IPS-NIHi7 (cell line): ENCODE data around the gene PRSS27.
"Not testable (repeated sequence)": the region's sequence is repeated elsewhere in the genome, so short reads cannot be mapped to it uniquely, and the experiment has no call there.

Experiments used
- DNase-seq: peaks from one replicate; pipeline ENCODE4 v3.0.0; 2012; ENCODE audit warnings: mixed read lengths; ENCODE audit errors: extremely low spot score

PRSS27 gene

DNA sequence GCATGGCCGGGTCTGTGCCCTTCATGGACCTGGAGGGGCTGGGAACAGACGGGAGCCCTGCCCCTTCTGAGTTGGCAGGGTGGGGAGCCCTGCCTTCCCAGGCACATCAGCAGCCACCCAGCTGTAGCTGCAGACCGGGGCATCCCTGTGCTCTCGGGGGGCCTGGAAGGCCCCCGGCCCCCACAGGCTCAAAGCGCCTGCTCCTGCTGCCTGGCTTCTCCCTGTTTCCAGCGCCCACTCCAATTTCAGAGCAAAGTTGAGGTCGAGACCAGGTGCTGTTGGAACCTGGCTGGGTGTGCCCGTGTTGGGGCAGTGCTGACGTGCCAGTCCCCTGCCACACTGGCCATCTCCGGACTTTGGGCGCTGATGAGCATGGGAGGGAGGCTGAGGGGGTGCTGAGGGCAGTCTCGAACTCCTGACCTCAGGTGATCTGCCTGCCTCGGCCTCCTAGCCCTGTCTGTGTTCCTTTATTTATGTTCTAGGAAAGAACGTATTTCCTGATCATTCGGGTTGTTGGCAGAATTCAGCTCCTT is 4.9 kb upstream of the PRSS27 start:
- DNase-seq: no peak

DNA sequence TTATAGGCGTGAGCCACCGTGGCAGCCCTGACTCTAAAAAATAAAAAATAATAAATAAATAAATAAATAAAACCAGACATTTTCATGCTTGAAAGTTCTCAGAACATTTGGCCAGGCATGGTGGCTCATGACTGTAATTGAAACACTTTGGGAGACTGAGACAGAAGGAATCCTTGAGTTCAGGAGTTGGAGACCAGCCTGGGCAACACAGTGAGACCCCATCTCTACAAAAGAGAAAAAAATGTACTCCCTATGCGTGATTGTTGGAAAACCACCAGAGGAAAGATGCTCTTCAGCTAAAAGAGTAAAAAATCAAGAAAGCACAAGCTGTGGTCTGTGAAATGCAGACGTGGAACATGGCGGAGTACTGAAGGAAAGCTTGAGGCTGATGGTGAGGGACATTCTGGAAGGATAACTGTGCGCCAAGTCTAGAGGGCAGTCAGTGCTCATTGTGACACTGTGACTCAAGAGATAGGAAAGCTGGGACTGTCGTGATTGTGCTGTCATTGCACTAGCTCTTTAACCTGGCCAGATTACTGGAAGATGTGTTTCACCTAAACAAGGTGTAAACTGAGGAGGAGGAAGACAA is 4.2 kb upstream of the PRSS27 start:
- no peak for DNase-seq

GRCh38 chr16:2721634-2722173 is 1.7 kb upstream of the PRSS27 start:
- DNase-seq: not testable (repeated sequence)

DNA sequence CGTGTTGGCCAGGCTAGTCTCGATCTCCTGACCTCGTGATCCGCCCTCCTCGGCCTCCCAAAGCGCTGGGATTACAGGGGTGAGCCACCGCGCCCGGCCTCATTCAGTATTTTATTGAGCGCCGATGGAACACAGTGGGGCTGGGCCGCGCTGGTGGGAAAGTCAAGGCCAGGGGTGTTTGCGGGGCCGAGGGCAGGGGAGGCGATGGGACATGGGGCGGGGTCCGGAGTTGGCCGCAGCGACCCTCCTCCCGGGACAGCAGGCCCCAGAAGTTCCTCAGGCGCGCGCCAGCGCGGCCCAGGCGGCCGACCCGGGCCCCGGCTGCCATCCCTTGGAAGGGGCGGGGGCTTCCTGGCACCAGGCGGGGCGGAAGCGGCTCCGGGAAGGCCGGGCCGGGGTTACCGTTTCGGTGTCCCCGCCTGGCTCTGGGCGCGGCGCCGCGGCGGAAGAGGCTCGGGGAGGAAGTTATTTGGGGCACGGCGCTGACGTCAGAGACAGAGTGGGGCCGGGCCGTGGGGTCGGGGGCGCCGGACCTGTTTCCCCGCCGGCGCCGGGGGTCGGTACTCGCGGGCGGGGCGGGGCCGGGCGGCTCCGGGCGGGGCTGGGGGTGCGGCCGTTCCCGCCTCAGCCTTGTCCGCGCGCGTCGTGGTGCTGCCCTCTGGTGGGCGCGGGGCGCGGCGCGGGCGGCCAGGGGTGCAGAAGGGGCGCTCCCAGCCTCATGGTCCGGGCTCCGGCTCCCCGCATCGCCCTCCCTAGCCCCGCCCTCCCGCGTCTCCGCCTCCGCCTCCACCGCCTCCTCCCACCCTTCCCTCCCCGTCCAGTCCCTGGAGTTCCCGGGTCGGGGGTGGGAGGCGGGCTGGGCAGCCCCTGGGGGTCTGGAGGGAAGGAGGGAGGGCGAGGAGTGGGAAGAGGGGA is 952 bp upstream of the PRSS27 start:
- peak; percentile 97 for DNase-seq

DNA sequence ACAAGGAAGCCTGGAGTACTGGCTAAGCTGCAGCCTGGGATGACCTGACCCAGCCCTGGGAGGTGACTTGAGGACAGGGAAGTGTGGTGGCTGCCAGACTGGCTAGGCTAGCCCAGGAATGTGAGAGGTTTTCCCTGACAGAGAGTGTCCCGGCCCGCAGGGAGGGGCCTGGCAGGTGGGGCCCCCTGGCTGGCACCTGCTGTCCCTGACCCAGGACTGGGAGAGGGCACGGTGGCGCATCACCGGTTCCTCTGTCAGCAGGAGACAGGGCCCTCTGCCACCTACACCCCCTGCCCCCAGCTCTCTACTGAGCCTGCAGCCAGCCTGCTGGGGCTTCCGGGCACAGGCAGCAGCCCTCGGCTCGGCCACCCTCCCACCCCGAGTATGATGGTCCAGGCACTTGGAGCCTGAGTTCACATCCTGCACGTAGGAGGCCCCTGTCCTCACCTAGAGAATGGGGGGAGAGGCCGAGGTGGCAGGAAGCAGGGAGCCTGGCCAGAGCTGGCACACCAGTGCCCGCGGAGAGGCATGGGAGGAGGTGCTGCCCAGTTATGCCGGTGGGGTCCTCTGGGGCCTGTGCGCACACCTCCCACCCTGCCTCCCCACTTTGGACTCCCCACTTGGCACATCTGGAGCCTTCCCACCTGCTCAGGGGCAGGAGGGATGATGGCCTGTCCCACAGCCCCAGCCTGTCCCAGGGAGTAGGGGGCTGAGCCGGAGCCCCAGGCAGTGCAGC is 528 bp downstream of the PRSS27 start:
- DNase-seq: no peak

GRCh38 chr16:2717383-2718263 is 2.4 kb downstream of the PRSS27 start:
- DNase-seq: no peak

- DNase-seq: no peak
Observed at GRCh38 chr16:2716948-2717347, 3.1 kb downstream of the PRSS27 start.

- DNase-seq: no peak
Observed at GRCh38 chr16:2715966-2716885, 3.8 kb downstream of the PRSS27 start.

DNA sequence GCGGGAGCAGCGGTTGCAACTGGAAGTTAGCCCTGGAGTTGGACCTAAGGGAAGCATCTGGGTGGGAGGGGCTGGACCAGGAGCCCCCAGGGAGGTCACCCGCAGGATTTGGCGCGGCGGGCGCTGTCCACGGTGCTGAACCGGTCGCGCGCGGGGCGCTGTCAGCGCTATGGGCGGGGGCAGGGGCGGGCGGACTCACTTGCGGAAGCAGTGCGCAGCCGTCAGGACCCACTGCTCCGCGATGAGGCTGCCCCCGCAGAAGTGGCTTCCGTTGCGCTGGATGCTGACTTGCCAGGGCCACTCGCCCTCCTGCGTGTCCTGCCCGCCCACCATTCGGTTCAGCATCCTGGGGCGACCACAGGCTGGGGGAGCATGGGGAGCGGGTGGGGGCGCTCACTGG is 4.5 kb downstream of the PRSS27 start:
- DNase-seq: peak; percentile 80

- no peak for DNase-seq
Observed at GRCh38 chr16:2715064-2715463, 5.0 kb downstream of the PRSS27 start.

DNA sequence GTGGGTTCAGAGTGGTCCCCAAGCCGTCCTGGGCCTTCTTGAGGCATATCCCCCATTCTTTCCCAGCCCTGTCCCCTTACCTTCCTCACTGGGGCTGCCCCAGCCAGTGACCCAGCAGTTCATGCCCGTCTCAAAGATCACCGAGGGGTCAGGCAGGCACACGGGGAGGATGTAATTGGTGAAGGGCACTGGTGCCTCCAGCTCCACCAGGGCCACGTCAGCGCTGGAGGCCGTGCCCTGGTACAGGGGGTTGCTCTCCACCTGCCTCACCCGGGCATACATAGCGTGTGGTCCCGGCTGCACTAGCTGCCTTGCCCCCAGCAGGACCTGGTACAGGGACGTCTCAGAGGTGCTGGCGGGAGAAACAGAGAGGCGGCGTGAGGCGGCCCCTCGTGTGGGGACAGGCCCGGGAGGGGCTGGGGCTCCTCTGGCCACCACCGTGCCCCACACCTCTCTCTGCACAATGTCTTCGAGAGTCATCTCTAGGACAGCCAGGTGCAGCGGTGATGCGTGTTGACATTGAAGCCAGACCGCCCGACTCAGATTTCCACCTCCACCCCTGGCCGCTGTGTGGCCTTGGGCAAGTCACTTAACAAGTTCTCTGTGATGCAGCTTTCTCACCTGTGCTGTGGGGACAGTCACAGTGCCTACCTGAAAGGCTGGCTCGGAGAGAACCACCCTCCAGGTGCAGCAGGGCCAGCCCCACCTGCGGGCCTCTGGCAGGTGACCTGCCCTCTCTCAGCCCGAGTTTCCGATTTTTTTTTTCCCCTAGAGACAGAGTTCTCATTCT is 5.8 kb downstream of the PRSS27 start:
- no peak for DNase-seq

DNA sequence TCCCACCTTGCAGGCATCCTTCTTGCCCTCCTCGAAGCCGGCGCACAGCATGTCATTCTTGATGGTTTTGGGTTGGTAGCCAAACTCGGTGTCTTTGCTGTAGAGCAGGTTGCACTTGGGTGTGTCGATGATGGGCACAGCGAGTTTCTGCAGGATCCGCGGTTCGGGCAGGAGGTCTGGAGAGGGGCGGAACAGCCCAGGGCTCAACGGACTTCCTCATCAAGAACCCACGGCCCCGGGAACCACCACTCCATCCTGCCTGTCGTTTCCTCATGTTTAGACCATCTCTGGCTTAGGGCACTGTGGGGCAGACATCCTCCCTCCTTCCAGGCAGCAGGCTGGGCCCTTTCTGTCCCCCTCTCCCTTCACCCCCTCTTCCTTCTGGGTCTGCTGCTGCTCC is 6.5 kb downstream of the PRSS27 start:
- no peak for DNase-seq

- no peak for DNase-seq
Observed at GRCh38 chr16:2712546-2712945, 7.5 kb downstream of the PRSS27 start.

DNA sequence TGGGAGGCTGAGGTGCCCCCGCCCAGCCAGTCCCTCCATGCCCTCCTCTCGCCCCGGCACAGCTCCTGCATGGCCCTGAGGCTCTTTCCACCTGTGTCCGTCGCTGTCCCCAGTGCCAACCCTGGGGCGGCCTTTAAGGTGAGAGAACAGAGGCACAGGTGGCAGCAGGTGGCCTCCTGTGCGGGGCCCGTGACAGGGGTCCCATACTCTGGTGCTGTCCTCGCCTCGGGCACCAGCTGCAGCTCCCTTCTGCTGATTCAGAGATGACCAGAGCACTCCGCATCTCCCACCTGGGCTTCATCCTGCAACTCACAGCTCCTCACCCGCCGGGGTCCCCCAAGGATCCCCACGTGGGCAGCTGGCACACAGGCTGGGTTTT is 8.0 kb downstream of the PRSS27 start:
- DNase-seq: no peak

- no peak for DNase-seq
Observed at GRCh38 chr16:2711370-2712062, 8.5 kb downstream of the PRSS27 start.

GRCh38 chr16:2710711-2711231 is 9.3 kb downstream of the PRSS27 start:
- DNase-seq: no peak

- DNase-seq: no peak
Observed at GRCh38 chr16:2710021-2710710, 9.9 kb downstream of the PRSS27 start.

DNA sequence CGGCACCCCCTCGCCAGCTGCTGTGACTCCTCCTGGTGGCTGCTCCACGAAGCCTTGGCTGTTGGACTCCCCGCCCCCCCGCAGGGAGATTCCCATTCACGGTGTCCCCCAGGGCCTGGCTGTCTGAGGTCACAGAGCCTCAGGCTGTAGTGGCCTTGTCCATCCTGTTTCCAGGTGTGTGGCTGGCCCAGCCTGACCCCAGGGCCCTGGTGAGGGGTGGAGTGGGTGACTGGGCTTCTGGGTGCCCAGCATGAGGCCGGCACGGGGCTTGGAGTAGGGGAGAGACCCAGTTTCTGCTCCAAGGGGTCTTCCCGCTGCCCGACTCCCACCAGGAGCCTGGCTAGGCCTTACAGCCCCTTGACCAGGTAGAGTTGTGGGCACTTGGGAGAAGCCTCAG is 10.4 kb downstream of the PRSS27 start:
- no peak for DNase-seq
